Natural killer cell (primary cell): ENCODE results near the gene POTEG. TPM values are rescaled to one million over a fixed set of nuclear protein-coding genes. Genes with fewer than 3 reads are reported as not detected.
"Not testable (repeated sequence)": the region's sequence is repeated elsewhere in the genome, so short reads cannot be mapped to it uniquely, and the experiment has no call there.

Experiments
- ATAC-seq, 3 donors: fragments of 150-1000 bp in 2 of 3; fragments of 200-7000 bp in 1 of 3; cut with Tn5 transposase; 1 replicate in 1 of 3; 2 replicates in 2 of 3; pipeline ENCODE4 v1.10.0; 2021; ENCODE audit warnings: mild to moderate bottlenecking in 2 of 3, moderate library complexity in 2 of 3
- DNase-seq, 2 donors: peaks; one replicate each; pipeline versions ENCODE4 v3.0.0 to v3.0.0-alpha.2; 2013 to 2021; ENCODE audit warnings: mixed read lengths in 1 of 2
- H3K27ac ChIP-seq: one replicate; pipeline ENCODE4 v1.5.1; 2013; ENCODE audit warnings: mild to moderate bottlenecking, low read length
- H3K27me3 ChIP-seq: one replicate; pipeline ENCODE4 v1.6.1; 2013; ENCODE audit warnings: low read length; ENCODE audit not compliant: control insufficient read depth, insufficient read depth
- H3K36me3 ChIP-seq: one replicate; pipeline ENCODE4 v1.6.1; 2013; ENCODE audit warnings: low read length; ENCODE audit not compliant: control insufficient read depth, insufficient read depth
- H3K4me1 ChIP-seq: one replicate; pipeline ENCODE4 v1.6.1; 2013; ENCODE audit warnings: low read length; ENCODE audit not compliant: control insufficient read depth, insufficient read depth
- H3K4me3 ChIP-seq: one replicate; pipeline ENCODE4 v1.5.1; 2013; ENCODE audit warnings: low read length
- H3K9me3 ChIP-seq: one replicate; pipeline ENCODE4 v1.6.1; 2013; ENCODE audit warnings: low read length; ENCODE audit not compliant: control insufficient read depth, insufficient read depth
- H3K27ac Mint-ChIP-seq, 2 donors: one replicate each; pipeline ENCODE4 v1.8.0; 2022; ENCODE audit warnings: mild to moderate bottlenecking in 2 of 2, mixed read lengths in 2 of 2, moderate library complexity in 1 of 2
- H3K27me3 Mint-ChIP-seq, 2 donors: one replicate each; pipeline ENCODE4 v1.8.0; 2022; ENCODE audit warnings: low read depth in 2 of 2, mixed read lengths in 2 of 2
- H3K36me3 Mint-ChIP-seq: one replicate; pipeline ENCODE4 v1.8.0; 2022; ENCODE audit warnings: mixed read lengths
- H3K4me1 Mint-ChIP-seq, 2 donors: one replicate each; pipeline ENCODE4 v1.8.0; 2022; ENCODE audit warnings: mixed read lengths in 2 of 2
- H3K4me3 Mint-ChIP-seq: one replicate; pipeline ENCODE4 v1.8.0; 2022; ENCODE audit warnings: mild to moderate bottlenecking, moderate library complexity, mixed read lengths
- H3K9me3 Mint-ChIP-seq, 2 donors: one replicate each; pipeline ENCODE4 v1.8.0; 2022; ENCODE audit warnings: mixed read lengths in 2 of 2
- WGBS: methylation state at CpG from one replicate; pipeline ENCODE4 v1.1.7; 2013; ENCODE audit warnings: missing lambda C conversion rate; ENCODE audit not compliant: insufficient coverage; 5-methylcytosine and 5-hydroxymethylcytosine counted together
- intact Hi-C: fragments of 100-400 bp; cut with micrococcal nuclease; formaldehyde crosslinking; loops from one replicate; pipeline ENCODE4 v1.14.2; 2022
- total RNA-seq, 4 donors: library from RNA; stranded (reverse); fragments of 120-200 nt in 1 of 4; gene quantifications; one replicate each; pipeline versions ENCODE4 v1.2.3 to v1.2.4, GENCODE V29; 2013 to 2022

Gene POTEG
- total RNA-seq, 3 donors from 2014 or later (not counting 1 experiment from before 2014, with no cell fraction given): not detected

GRCh38 chr14:19371767-19372166, 62.4 kb downstream of the POTEG start:
- H3K27ac ChIP-seq, DNase-seq, H3K4me1 Mint-ChIP-seq, H3K9me3 ChIP-seq, H3K36me3 ChIP-seq, H3K4me3 ChIP-seq, H3K36me3 Mint-ChIP-seq, H3K27ac Mint-ChIP-seq, H3K27me3 Mint-ChIP-seq, H3K27me3 ChIP-seq, H3K4me1 ChIP-seq, intact Hi-C loops, H3K4me3 Mint-ChIP-seq, ATAC-seq, H3K9me3 Mint-ChIP-seq: not testable (repeated sequence)
- 85% methylated on average over 7 of the region's 16 CpGs for WGBS

GRCh38 chr14:19362803-19363202, 71.3 kb downstream of the POTEG start:
- not testable (repeated sequence) for ATAC-seq

GRCh38 chr14:19362323-19362722, 71.8 kb downstream of the POTEG start:
- H3K36me3 ChIP-seq, H3K9me3 Mint-ChIP-seq, ATAC-seq, H3K27ac Mint-ChIP-seq, intact Hi-C loops, H3K27me3 Mint-ChIP-seq, H3K36me3 Mint-ChIP-seq, H3K4me1 ChIP-seq, H3K27me3 ChIP-seq, H3K4me3 ChIP-seq, H3K9me3 ChIP-seq, H3K4me1 Mint-ChIP-seq, H3K4me3 Mint-ChIP-seq, DNase-seq, H3K27ac ChIP-seq: not testable (repeated sequence)
- 93% methylated on average over 7 of the region's 18 CpGs for WGBS

More at GRCh38 chr14:19362803-19363202, 71.3 kb downstream of the POTEG start:
- H3K27me3 Mint-ChIP-seq, H3K4me1 ChIP-seq, H3K27ac ChIP-seq, H3K36me3 ChIP-seq, H3K36me3 Mint-ChIP-seq, H3K4me3 ChIP-seq, H3K9me3 Mint-ChIP-seq, H3K4me1 Mint-ChIP-seq, H3K9me3 ChIP-seq, intact Hi-C loops, DNase-seq, H3K27ac Mint-ChIP-seq, H3K4me3 Mint-ChIP-seq, H3K27me3 ChIP-seq: not testable (repeated sequence)
- 96% methylated on average over 3 of the region's 16 CpGs for WGBS

GRCh38 chr14:19361636-19362253, 72.4 kb downstream of the POTEG start:
- 90% methylated on average over 5 of the region's 38 CpGs for WGBS
- ATAC-seq, H3K4me3 ChIP-seq, H3K27ac Mint-ChIP-seq, H3K4me1 ChIP-seq, H3K36me3 ChIP-seq, H3K4me3 Mint-ChIP-seq, H3K9me3 ChIP-seq, DNase-seq, H3K27ac ChIP-seq, H3K27me3 Mint-ChIP-seq, H3K27me3 ChIP-seq, H3K9me3 Mint-ChIP-seq, H3K36me3 Mint-ChIP-seq, intact Hi-C loops, H3K4me1 Mint-ChIP-seq: not testable (repeated sequence)

GRCh38 chr14:19360937-19361635, 73.1 kb downstream of the POTEG start:
- H3K9me3 ChIP-seq, H3K36me3 Mint-ChIP-seq, H3K27me3 ChIP-seq, H3K4me1 Mint-ChIP-seq, H3K27ac Mint-ChIP-seq, DNase-seq, H3K4me1 ChIP-seq, H3K4me3 Mint-ChIP-seq, H3K27me3 Mint-ChIP-seq, H3K27ac ChIP-seq, H3K36me3 ChIP-seq, H3K4me3 ChIP-seq, H3K9me3 Mint-ChIP-seq, ATAC-seq, intact Hi-C loops: not testable (repeated sequence)
- 93% methylated on average over 12 of the region's 34 CpGs for WGBS
